ENCODE results near the gene ISCU.

ISCU gene

GRCh38 chr12:108584456-108585065 is 22.2 kb downstream of the ISCU start:
- Histone ChIP-seq H3K27ac (ENCODE audit: low read length) (no peak overlapping the region), H4K20me1 (ENCODE audit: insufficient read depth, low read length) (no peaks in the 10 kb centered on the region), H3K9ac (ENCODE audit: low read length) (no peak overlapping the region), H3K4me3 (ENCODE audit: low read length) (no peak overlapping the region), H3K4me2 (ENCODE audit: low read length) (no peak overlapping the region), H2AFZ (ENCODE audit: low read depth, low read length) (no peak overlapping the region), H3K79me2 (ENCODE audit: low read length) (no peaks in the 10 kb centered on the region), H3K36me3 (replicated peaks; ENCODE audit: low read depth, low read length) (no peaks in the 10 kb centered on the region), H3K27me3 (ENCODE audit: low read depth, low read length) (peaks cover 9% of the 10 kb centered on the region), H3K4me1 (ENCODE audit: low read length) (peaks cover 4% of the 10 kb centered on the region; the same call in 1 of the 2 replicates), H3K9me3 (ENCODE audit: insufficient read depth, low read length) (no peaks in the 10 kb centered on the region)
- TF ChIP-seq EZH2phosphoT487 (IDR thresholded peaks at IDR 0.05; ENCODE audit: low read depth) (no peak), CTCF (IDR thresholded peaks at IDR 0.05; ENCODE audit: low read depth, low read length) (no peak)

- Histone ChIP-seq H3K27me3 (ENCODE audit: low read depth, low read length) (peaks cover 9% of the 10 kb centered on the region), H4K20me1 (ENCODE audit: insufficient read depth, low read length) (no peaks in the 10 kb centered on the region), H2AFZ (ENCODE audit: low read depth, low read length) (no peak overlapping the region), H3K4me3 (ENCODE audit: low read length) (no peak overlapping the region), H3K4me1 (ENCODE audit: low read length) (peaks cover 4% of the 10 kb centered on the region; the same call in 1 of the 2 replicates), H3K9ac (ENCODE audit: low read length) (no peak overlapping the region), H3K9me3 (ENCODE audit: insufficient read depth, low read length) (no peaks in the 10 kb centered on the region), H3K36me3 (replicated peaks; ENCODE audit: low read depth, low read length) (no peaks in the 10 kb centered on the region), H3K4me2 (ENCODE audit: low read length) (no peak overlapping the region), H3K27ac (ENCODE audit: low read length) (no peak overlapping the region), H3K79me2 (ENCODE audit: low read length) (no peaks in the 10 kb centered on the region)
- TF ChIP-seq EZH2phosphoT487 (IDR thresholded peaks at IDR 0.05; ENCODE audit: low read depth) (no peak), CTCF (IDR thresholded peaks at IDR 0.05; ENCODE audit: low read depth, low read length) (no peak)
These were observed 23.5 kb downstream of the ISCU start for GRCh38 chr12:108585864-108586263.

- Histone ChIP-seq H3K79me2 (ENCODE audit: low read length) (no peaks in the 10 kb centered on the region), H4K20me1 (ENCODE audit: insufficient read depth, low read length) (no peaks in the 10 kb centered on the region), H3K4me2 (ENCODE audit: low read length) (no peak overlapping the region), H3K27me3 (ENCODE audit: low read depth, low read length) (peaks cover 9% of the 10 kb centered on the region), H3K9me3 (ENCODE audit: insufficient read depth, low read length) (no peaks in the 10 kb centered on the region), H3K36me3 (replicated peaks; ENCODE audit: low read depth, low read length) (no peaks in the 10 kb centered on the region), H3K4me3 (ENCODE audit: low read length) (no peak overlapping the region), H3K9ac (ENCODE audit: low read length) (no peak overlapping the region), H3K27ac (ENCODE audit: low read length) (no peak overlapping the region), H3K4me1 (ENCODE audit: low read length) (peaks cover 4% of the 10 kb centered on the region; the same call in 1 of the 2 replicates), H2AFZ (ENCODE audit: low read depth, low read length) (no peak overlapping the region)
- no peak for TF ChIP-seq EZH2phosphoT487 (IDR thresholded peaks at IDR 0.05; ENCODE audit: low read depth)
- TF ChIP-seq CTCF (IDR thresholded peaks at IDR 0.05; ENCODE audit: low read depth, low read length), result no peak
These were observed 23.9 kb downstream of the ISCU start for GRCh38 chr12:108586306-108586705.

GRCh38 chr12:108587826-108588225 is 25.4 kb downstream of the ISCU start:
- H2AFZ ChIP-seq (ENCODE audit: low read depth, low read length), result no peak overlapping the region
- H3K36me3 ChIP-seq (replicated peaks; ENCODE audit: low read depth, low read length), result no peaks in the 10 kb centered on the region
- no peaks in the 10 kb centered on the region for H3K79me2 ChIP-seq (ENCODE audit: low read length)
- no peaks in the 10 kb centered on the region for H3K9me3 ChIP-seq (ENCODE audit: insufficient read depth, low read length)
- H3K4me1 ChIP-seq (ENCODE audit: low read length), result peaks cover 4% of the 10 kb centered on the region; the same call in 1 of the 2 replicates
- H3K4me3 ChIP-seq (ENCODE audit: low read length), result no peak overlapping the region
- TF ChIP-seq EZH2phosphoT487 (IDR thresholded peaks at IDR 0.05; ENCODE audit: low read depth) (no peak), CTCF (IDR thresholded peaks at IDR 0.05; ENCODE audit: low read depth, low read length) (no peak)
- H3K27ac ChIP-seq (ENCODE audit: low read length), result no peak overlapping the region
- no peak overlapping the region for H3K9ac ChIP-seq (ENCODE audit: low read length)
- no peak overlapping the region for H3K4me2 ChIP-seq (ENCODE audit: low read length)
- peaks cover 9% of the 10 kb centered on the region for H3K27me3 ChIP-seq (ENCODE audit: low read depth, low read length)
- no peaks in the 10 kb centered on the region for H4K20me1 ChIP-seq (ENCODE audit: insufficient read depth, low read length)

All from OCI-LY3 (cell line).